BJ (cell line): Measurements from ENCODE around the gene LIMS1. TPM values are rescaled to one million over a fixed set of nuclear protein-coding genes. Genes with fewer than 3 reads are reported as not detected.
"Not testable (repeated sequence)": the region's sequence is repeated elsewhere in the genome, so short reads cannot be mapped to it uniquely, and the experiment has no call there.

Experiments used
- CTCF ChIA-PET: fragments of 350-600 bp; formaldehyde crosslinking; extraction: SDS; loops from one replicate; lab custom pipeline; 2021; ENCODE audit warnings: antibody characterized with exemption, inconsistent platforms; lab: Yijun Ruan, JAX
- POLR2A ChIA-PET: fragments of 300-600 bp; sonication (Branson Sonifier 250); formaldehyde crosslinking; extraction: SDS; loops from one replicate; lab custom pipeline; 2021; ENCODE audit warnings: antibody characterized with exemption; lab: Charles Lee
- DNase-seq: peaks from one replicate; pipeline ENCODE4 v3.0.0-alpha.2; 2011; ENCODE audit warnings: low read depth
- H3K27me3 ChIP-seq: 2 replicates; pipeline ENCODE4 v1.6.0; 2011; ENCODE audit warnings: low read length; ENCODE audit not compliant: control insufficient read depth, insufficient read depth
- H3K36me3 ChIP-seq: 2 replicates; pipeline ENCODE4 v1.5.1; 2011; ENCODE audit warnings: low read length; ENCODE audit not compliant: control insufficient read depth, insufficient read depth
- H3K4me3 ChIP-seq: 2 replicates; pipeline ENCODE4 v1.5.1; 2011; ENCODE audit warnings: low read depth, mild to moderate bottlenecking, control low read depth, low read length
- polyA plus RNA-seq: library from polyadenylated mRNA; depleted of rRNA; stranded (reverse); fragments of >200 nt; gene quantifications from 2 replicates; pipeline ENCODE4 v1.2.3, GENCODE V29; 2011
- TF ChIP-seq, protein P1 (sequence below): IDR thresholded peaks from 2 replicates; pipeline ENCODE4 v1.5.1; 2011; ENCODE audit warnings: low read depth, mild to moderate bottlenecking, control low read depth, inconsistent platforms, low read length, moderate library complexity; ENCODE audit not compliant: insufficient read depth

The LIMS1 gene
- polyA plus RNA-seq, 1 experiment = 103 TPM

DNA sequence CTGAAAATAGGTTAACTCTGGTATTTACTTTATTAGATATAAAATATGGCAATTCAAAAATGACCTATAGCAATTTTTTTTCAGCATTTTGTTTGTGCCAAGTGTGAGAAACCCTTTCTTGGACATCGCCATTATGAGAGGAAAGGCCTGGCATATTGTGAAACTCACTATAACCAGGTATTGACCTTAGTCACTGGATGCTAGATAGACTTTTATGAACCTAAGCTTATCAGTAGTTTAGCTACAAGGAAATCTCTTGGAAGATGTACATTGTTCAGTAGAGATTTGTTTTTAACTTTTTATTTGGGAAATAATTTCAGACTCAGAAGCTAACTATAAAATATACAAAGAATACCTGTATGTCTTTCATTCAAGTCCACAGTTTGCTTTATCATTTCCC lies 142.3 kb downstream of the LIMS1 start:
- H3K36me3 ChIP-seq, H3K27me3 ChIP-seq, DNase-seq, CTCF ChIA-PET, POLR2A ChIA-PET, H3K4me3 ChIP-seq: not testable (repeated sequence)

DNA sequence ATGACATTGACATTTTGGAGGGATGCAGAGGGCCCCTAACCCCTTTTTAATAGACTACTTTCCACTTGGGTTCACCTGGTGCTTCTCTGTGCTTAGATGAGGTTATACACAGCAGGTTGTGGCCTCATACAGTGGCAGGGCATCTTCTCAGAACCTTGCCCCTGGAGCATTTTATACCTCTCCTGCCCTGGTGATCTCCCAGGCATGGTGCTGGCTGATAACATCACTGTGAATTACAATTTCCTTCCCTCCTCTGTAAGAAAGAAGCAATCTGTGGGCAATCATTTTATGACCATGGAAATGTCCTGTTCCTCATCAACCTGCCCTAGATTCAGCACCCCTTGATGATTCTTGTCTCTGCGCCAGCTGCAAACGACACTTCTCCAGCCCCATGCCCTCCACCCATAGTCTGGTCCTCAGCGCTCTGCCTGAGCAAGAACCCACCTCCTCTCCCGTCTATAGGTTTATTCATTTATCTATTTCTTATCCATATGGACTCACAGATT lies 143.0 kb downstream of the LIMS1 start:
- DNase-seq, H3K27me3 ChIP-seq, POLR2A ChIA-PET, H3K36me3 ChIP-seq, H3K4me3 ChIP-seq, CTCF ChIA-PET: not testable (repeated sequence)

DNA sequence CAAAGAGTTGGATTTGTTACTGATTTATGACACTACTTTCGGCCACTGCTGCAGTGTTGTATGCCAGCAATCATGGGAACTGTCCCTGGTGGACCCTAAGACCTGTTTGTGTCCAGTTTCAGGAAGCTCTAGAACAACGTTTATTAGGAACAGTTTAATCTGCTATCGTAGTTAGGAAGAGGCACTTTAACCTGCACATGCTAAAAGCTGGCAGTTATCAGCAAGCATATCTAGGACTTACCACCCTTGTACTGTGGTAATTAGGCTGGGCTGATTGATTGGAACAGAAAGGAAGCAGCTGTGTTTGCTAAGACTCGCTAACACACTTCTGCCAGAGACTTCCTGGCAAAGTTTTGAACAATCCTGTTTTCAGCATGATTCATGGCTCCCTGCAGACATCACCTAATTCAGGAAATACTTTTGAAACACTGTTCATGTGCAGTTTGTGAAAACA lies 144.0 kb downstream of the LIMS1 start:
- CTCF ChIA-PET, H3K27me3 ChIP-seq, H3K4me3 ChIP-seq, H3K36me3 ChIP-seq, POLR2A ChIA-PET: not testable (repeated sequence)
- peak; percentile 25 for DNase-seq

DNA sequence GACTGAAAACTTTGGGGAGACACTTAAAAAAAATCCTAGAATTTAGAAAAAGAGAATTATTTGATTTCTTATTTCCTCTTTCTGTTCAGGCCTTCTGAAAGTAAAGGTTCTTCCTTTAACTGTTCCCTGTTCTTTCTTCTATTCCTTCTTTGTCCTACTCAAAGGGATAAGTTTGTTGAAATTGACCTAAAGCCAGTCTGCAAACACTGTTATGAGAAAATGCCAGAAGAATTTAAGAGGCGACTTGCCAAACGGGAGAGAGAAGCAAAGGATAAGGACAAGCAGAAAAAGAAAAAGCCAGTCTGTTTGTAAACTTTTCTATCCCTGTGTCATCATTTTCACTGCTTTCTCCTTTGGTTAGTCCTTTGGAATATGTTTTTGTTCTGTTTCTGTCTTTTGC lies 146.5 kb downstream of the LIMS1 start:
- H3K4me3 ChIP-seq, CTCF ChIA-PET, POLR2A ChIA-PET, DNase-seq, H3K27me3 ChIP-seq, H3K36me3 ChIP-seq: not testable (repeated sequence)

DNA sequence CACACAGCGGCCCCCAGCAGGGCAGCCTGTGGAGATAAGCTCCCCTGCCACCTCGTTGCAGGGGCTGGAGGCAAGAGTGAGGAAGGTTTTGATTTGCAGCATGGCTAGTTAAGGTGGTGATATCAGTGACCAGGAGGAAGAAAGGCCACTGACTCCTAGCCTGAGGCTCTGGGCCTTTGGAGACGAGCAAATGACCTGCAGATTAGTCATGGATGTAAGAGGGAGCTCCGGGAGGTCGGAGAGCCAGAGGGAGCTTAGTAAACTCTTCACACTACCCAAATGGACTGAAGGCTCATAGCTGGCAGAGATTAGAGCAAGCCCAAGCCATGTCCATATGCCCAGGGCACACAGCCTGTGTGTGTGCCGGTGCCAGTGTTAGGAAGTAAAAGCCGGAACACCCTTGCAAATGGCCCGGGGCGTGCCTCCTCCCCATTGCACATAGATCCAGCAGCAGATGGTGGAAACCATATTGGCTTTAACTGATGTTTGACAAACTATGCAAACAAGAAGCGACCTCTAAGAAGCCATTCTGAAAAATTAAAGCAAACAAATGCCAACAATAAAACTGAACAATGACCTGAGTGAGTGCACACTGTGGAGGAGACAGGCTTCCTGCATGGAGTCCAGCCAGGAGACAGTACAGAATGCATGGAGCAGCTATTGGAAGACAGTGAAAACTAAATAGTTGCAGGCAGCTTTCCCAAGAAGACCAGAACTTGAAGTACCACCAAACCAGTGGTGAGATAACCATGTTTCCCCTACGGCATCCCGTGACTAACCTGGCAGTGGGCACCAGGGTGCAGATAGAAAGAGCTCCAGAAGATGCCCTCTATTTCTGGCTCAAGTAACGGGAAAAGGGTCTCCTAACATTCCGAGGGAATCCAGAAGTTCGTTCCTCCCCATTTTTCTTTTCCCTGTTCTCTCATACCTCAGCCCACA lies 154.8 kb downstream of the LIMS1 start:
- H3K27me3 ChIP-seq, CTCF ChIA-PET, DNase-seq, POLR2A ChIA-PET, H3K36me3 ChIP-seq, H3K4me3 ChIP-seq: not testable (repeated sequence)

DNA sequence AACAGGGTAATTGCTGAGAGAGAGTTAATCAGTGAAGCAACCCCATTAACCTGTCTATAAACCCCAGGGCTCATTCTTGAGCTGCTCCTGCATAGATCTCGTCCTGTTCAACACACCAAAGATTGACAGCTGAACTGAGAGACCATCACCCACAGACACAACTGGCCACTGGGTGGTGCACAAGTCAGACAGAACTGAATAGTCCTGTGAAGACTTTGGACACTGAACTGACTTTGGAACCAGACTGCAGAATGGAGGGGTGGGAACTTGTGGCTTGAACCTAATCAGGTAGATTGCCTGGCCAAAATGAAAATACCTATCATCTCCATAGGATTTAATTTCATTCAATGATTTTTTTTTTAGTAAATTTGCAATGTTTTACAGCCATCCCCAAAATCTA lies 155.7 kb downstream of the LIMS1 start:
- H3K36me3 ChIP-seq, POLR2A ChIA-PET, DNase-seq, CTCF ChIA-PET, H3K27me3 ChIP-seq, H3K4me3 ChIP-seq: not testable (repeated sequence)

DNA sequence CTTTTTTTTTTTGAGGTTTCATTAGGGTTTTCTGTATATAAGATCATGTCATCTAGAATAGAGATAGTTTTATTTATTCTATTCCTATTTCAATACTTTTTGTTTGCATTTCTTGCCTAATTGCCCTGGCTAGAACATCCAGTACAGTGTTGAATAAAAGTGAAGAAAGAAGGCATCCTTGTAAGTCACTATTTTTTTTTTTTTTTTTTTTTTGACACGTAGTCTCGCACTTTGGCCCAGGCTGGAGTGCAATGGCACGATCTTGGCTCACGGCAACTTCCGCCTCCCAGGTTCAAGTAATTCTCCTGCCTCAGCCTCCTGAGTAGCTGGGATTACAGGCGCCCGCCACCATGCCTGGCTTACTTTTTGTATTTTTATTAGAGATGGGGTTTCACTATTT lies 157.2 kb downstream of the LIMS1 start:
- POLR2A ChIA-PET = no interaction called here
- H3K4me3 ChIP-seq = no peak overlapping the region
- TF ChIP-seq, protein P1, sequence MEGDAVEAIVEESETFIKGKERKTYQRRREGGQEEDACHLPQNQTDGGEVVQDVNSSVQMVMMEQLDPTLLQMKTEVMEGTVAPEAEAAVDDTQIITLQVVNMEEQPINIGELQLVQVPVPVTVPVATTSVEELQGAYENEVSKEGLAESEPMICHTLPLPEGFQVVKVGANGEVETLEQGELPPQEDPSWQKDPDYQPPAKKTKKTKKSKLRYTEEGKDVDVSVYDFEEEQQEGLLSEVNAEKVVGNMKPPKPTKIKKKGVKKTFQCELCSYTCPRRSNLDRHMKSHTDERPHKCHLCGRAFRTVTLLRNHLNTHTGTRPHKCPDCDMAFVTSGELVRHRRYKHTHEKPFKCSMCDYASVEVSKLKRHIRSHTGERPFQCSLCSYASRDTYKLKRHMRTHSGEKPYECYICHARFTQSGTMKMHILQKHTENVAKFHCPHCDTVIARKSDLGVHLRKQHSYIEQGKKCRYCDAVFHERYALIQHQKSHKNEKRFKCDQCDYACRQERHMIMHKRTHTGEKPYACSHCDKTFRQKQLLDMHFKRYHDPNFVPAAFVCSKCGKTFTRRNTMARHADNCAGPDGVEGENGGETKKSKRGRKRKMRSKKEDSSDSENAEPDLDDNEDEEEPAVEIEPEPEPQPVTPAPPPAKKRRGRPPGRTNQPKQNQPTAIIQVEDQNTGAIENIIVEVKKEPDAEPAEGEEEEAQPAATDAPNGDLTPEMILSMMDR = no peak
- CTCF ChIA-PET = no interaction called here
- no peaks in the 10 kb centered on the region for H3K27me3 ChIP-seq
- DNase-seq = no peak
- H3K36me3 ChIP-seq = no peaks in the 10 kb centered on the region

DNA sequence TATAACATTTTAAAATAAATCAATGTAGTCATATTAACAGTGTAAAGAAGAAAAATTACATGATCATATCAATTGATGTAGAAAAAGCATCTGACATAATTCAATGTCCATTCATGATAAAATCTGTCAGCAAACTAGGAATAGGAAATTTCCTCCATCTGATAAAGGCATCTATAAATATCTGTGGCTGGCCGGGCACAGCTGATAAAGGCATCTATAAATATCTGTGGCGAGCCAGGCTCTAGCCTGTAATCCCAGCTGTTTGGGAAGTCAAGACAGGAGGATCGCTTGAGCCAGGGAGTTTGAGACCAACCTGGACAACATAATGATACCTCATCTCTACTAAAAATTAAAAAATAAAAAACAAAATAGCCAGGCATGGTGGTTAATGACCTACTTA lies 166.9 kb downstream of the LIMS1 start:
- Histone ChIP-seq H3K36me3 (no peaks in the 10 kb centered on the region), H3K27me3 (no peaks in the 10 kb centered on the region), H3K4me3 (no peak overlapping the region)
- TF ChIP-seq, protein P1 = no peak
- no peak for DNase-seq
- ChIA-PET POLR2A (no interaction called here), CTCF (no interaction called here)
